ENCODE data around the gene BIN2. TPM values are rescaled to one million over a fixed set of nuclear protein-coding genes. Genes with fewer than 3 reads are reported as not detected.

The BIN2 gene
- total RNA-seq, 4 donors from 2014 or later: 0.68 to 1.9 (median 1.3) TPM

DNA sequence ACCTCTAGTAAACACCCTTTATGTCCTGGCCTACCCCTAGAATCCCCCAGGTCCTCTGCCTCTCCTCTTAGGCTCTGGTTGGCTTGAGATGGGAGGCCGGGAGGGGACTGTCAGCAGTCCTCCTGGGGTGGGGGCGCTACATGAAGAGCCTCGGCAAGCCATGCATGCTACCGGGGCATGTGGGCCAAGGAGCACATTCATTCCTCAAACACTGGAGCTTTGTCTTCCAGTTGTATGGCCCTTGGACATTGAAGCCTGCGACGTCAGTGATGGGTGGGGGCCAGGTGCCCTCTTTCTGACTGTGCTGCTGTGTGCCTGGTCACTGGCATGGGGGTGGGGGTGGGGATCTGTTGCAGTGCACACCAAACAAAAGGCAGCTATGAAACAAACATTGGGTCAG lies 38.3 kb upstream of the BIN2 start:
- H3K9me3 ChIP-seq: no peaks in the 10 kb centered on the region
- WGBS: 82% methylated on average over 5 of the region's 6 CpGs
- no peak overlapping the region for H3K4me3 ChIP-seq
- H3K36me3 ChIP-seq: no peaks in the 10 kb centered on the region
- DNase-seq (ENCODE audit: low spot score in 2 of 2): no peak
- TF ChIP-seq POLR2AphosphoS5 (IDR thresholded peaks at IDR 0.05) (no peak), POLR2A (IDR thresholded peaks at IDR 0.05) (no peak), EP300 (IDR thresholded peaks at IDR 0.05) (no peak)
- TF ChIP-seq, protein P1, sequence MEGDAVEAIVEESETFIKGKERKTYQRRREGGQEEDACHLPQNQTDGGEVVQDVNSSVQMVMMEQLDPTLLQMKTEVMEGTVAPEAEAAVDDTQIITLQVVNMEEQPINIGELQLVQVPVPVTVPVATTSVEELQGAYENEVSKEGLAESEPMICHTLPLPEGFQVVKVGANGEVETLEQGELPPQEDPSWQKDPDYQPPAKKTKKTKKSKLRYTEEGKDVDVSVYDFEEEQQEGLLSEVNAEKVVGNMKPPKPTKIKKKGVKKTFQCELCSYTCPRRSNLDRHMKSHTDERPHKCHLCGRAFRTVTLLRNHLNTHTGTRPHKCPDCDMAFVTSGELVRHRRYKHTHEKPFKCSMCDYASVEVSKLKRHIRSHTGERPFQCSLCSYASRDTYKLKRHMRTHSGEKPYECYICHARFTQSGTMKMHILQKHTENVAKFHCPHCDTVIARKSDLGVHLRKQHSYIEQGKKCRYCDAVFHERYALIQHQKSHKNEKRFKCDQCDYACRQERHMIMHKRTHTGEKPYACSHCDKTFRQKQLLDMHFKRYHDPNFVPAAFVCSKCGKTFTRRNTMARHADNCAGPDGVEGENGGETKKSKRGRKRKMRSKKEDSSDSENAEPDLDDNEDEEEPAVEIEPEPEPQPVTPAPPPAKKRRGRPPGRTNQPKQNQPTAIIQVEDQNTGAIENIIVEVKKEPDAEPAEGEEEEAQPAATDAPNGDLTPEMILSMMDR (IDR thresholded peaks at IDR 0.05): no peak
- H3K27ac ChIP-seq: no peak overlapping the region
- no peaks in the 10 kb centered on the region for H3K27me3 ChIP-seq
- no peaks in the 10 kb centered on the region for H3K4me1 ChIP-seq

DNA sequence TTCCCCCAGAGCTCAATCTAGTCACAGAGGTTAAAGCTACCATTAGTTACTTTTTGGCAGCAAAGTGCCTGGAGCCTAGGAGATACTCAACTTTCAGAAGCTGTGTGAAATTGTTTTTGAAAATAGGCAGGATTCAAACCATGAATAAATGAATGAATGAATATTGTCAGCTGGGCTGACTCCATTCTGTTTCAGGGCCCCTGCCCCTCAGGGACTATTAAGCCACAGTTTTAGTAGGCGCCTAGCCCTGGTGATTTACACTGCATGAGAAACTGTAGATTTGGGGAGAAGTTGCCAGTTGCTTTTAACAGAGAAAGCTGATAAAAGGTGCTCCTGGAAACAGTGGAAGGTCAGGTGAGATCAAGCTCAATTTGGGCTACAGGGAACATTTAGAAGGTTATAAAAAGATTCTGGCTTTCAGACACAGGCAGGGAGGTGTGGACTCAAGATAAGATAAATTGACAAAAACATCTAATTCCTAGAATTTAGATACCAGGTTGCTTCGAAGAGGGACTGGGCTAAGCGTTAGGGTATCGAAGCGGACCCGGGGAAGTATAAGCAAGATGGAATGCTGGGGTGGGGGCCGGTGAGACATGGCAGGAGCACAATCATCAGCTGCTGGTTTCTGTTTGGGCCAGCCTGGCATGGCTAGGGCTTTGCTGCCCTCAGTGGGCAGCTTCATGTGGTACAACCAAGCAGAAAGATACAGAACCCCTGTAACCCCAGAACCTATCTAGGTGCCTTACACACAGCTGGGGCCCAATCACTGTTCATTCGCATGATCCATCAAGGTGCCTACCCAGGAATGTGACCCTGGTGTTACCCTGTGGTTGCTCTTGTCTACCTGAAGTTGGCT lies 37.4 kb upstream of the BIN2 start:
- Histone ChIP-seq H3K4me1 (no peaks in the 10 kb centered on the region), H3K9me3 (no peaks in the 10 kb centered on the region), H3K27ac (no peak overlapping the region), H3K36me3 (peaks cover 4% of the 10 kb centered on the region), H3K4me3 (no peak overlapping the region), H3K27me3 (no peaks in the 10 kb centered on the region)
- WGBS: 89% methylated on average over 8 of the region's 8 CpGs
- TF ChIP-seq POLR2A (IDR thresholded peaks at IDR 0.05) (no peak), POLR2AphosphoS5 (IDR thresholded peaks at IDR 0.05) (no peak), EP300 (IDR thresholded peaks at IDR 0.05) (no peak)
- TF ChIP-seq, protein P1 (IDR thresholded peaks at IDR 0.05): no peak
- no peak for DNase-seq (ENCODE audit: low spot score in 2 of 2)

DNA sequence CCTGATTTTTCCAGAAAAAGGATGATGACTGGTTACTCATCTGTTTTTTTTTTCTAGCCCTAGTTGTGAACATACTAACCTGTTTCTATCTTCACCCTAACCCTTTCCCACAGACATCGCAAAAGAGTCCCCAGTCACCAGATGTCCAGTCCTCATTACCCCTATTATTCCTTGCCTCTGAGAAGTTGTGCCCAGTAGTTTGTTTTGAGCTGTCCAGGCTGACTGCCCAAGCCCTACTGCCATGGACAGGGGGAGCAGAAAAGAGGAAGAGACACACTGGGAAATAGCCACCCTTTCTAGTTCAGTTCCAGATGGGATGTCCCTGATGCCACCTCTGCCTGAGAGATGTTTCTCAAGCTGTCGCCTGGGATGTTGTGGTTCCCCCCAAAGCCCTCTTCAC lies 36.3 kb upstream of the BIN2 start:
- 95% methylated on average over 2 of the region's 2 CpGs for WGBS
- peaks cover 4% of the 10 kb centered on the region for H3K36me3 ChIP-seq
- no peak for TF ChIP-seq EP300 (IDR thresholded peaks at IDR 0.05)
- no peak for TF ChIP-seq POLR2A (IDR thresholded peaks at IDR 0.05)
- H3K27ac ChIP-seq: no peak overlapping the region
- H3K9me3 ChIP-seq: no peaks in the 10 kb centered on the region
- H3K4me1 ChIP-seq: no peaks in the 10 kb centered on the region
- H3K4me3 ChIP-seq: no peak overlapping the region
- DNase-seq (ENCODE audit: low spot score in 2 of 2): no peak
- H3K27me3 ChIP-seq: no peaks in the 10 kb centered on the region

DNA sequence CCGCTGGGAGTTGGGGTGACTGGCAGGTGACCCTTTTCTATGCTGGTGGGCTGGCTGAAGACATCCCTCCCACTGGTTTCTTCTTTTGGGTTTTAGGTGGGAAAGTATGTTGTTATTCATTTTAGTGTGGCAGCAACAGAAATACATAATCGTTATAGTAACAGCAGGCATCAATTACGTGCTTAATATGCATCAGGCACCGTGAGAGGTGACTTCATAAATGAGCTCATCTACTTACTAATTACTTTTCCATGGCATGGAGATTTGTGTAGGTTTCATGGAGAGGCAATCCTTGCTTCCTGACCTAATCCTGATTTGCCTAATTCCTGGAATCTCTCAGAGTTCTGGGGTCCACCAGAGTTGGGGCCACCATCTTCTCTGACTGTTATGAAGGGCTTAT lies 35.9 kb upstream of the BIN2 start:
- Histone ChIP-seq H3K9me3 (no peaks in the 10 kb centered on the region), H3K27ac (no peak overlapping the region), H3K4me3 (no peak overlapping the region), H3K4me1 (no peaks in the 10 kb centered on the region), H3K27me3 (no peaks in the 10 kb centered on the region), H3K36me3 (peaks cover 4% of the 10 kb centered on the region)
- no peak for DNase-seq (ENCODE audit: low spot score in 2 of 2)
- TF ChIP-seq EP300 (IDR thresholded peaks at IDR 0.05): no peak
- TF ChIP-seq, protein P1 (IDR thresholded peaks at IDR 0.05): no peak
- TF ChIP-seq POLR2AphosphoS5 (IDR thresholded peaks at IDR 0.05): no peak
- TF ChIP-seq POLR2A (IDR thresholded peaks at IDR 0.05): no peak
- whole genome bisulfite sequencing: 77% methylated on average over 4 of the region's 4 CpGs

DNA sequence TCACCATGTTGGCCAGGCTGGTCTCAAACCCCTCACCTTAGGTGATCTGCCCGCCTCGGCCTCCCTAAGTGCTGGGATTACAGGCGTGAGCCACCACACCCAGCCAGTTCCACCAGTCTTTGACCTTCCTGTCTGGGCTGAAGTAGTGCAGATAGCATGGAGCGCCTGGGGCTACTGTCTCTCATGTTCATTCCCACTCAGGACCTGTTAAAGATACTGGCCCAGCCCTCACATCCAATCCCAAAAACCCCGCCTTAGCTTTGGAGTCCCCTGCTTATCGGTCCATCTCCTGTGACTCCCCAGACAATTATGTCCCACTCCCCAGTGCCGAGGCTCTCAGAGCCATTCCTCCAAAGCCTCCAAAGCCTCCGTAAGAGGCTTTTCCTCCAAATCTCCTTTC lies 34.5 kb upstream of the BIN2 start:
- H3K4me3 ChIP-seq: no peak overlapping the region
- WGBS: 93% methylated on average over 8 of the region's 8 CpGs
- H3K9me3 ChIP-seq: no peaks in the 10 kb centered on the region

More for the DNA sequence above, 34.5 kb upstream of the BIN2 start:
- Histone ChIP-seq H3K27ac (no peak overlapping the region), H3K36me3 (peaks cover 4% of the 10 kb centered on the region), H3K4me1 (no peaks in the 10 kb centered on the region), H3K27me3 (no peaks in the 10 kb centered on the region)
- TF ChIP-seq POLR2AphosphoS5 (IDR thresholded peaks at IDR 0.05) (no peak), POLR2A (IDR thresholded peaks at IDR 0.05) (no peak), EP300 (IDR thresholded peaks at IDR 0.05) (no peak)
- TF ChIP-seq, protein P1 (IDR thresholded peaks at IDR 0.05): no peak
- DNase-seq (ENCODE audit: low spot score in 2 of 2): no peak
